Colon (tissue), 2 donors: ENCODE measurements around the gene MAGED2.
"Not testable (repeated sequence)": the region's sequence is repeated elsewhere in the genome, so short reads cannot be mapped to it uniquely, and the experiment has no call there.

Experiments used
- FAIRE-seq: peaks from 2 replicates; lab custom pipeline; 2012; peaks lifted over from hg19 to GRCh38; lab: Jason Lieb, UNC
- donor health status: control.
- donor health status: control.

The MAGED2 gene, protein sequence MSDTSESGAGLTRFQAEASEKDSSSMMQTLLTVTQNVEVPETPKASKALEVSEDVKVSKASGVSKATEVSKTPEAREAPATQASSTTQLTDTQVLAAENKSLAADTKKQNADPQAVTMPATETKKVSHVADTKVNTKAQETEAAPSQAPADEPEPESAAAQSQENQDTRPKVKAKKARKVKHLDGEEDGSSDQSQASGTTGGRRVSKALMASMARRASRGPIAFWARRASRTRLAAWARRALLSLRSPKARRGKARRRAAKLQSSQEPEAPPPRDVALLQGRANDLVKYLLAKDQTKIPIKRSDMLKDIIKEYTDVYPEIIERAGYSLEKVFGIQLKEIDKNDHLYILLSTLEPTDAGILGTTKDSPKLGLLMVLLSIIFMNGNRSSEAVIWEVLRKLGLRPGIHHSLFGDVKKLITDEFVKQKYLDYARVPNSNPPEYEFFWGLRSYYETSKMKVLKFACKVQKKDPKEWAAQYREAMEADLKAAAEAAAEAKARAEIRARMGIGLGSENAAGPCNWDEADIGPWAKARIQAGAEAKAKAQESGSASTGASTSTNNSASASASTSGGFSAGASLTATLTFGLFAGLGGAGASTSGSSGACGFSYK

DNA sequence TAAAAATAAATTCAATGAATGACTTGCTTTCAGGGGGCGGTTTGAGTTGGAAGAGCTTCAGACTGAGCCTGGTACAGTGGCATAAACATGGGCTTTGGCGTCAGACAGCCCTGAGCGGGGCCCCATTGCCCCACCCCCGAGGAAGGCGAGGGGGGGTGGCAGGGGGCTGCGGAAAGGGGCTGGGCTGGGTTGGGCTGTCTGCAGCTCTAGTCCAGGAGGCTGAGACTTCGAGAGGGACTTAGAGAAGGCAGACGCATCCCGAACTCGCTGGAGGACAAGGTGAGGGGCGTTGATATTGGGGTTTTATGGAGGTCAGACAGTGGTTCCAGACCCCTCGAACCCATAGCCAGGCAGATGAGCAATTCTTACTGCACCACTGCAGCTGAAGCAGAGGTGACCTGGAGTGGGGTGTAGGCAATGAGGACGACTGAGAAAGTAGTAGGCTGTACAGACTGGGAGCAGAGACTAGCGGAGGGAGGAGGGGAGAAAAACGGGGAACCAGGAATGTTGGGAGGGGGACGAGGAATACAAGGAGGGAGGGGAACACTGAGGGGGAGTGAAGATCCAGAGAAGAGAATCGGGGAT lies at the start of gene MAGED2:
TSS of gene MAGED2 (plus strand) at position 222 of the 585 bp plus-strand sequence. CDS start 1,587 bp downstream, outside the sequence.
- FAIRE-seq: no peak

DNA sequence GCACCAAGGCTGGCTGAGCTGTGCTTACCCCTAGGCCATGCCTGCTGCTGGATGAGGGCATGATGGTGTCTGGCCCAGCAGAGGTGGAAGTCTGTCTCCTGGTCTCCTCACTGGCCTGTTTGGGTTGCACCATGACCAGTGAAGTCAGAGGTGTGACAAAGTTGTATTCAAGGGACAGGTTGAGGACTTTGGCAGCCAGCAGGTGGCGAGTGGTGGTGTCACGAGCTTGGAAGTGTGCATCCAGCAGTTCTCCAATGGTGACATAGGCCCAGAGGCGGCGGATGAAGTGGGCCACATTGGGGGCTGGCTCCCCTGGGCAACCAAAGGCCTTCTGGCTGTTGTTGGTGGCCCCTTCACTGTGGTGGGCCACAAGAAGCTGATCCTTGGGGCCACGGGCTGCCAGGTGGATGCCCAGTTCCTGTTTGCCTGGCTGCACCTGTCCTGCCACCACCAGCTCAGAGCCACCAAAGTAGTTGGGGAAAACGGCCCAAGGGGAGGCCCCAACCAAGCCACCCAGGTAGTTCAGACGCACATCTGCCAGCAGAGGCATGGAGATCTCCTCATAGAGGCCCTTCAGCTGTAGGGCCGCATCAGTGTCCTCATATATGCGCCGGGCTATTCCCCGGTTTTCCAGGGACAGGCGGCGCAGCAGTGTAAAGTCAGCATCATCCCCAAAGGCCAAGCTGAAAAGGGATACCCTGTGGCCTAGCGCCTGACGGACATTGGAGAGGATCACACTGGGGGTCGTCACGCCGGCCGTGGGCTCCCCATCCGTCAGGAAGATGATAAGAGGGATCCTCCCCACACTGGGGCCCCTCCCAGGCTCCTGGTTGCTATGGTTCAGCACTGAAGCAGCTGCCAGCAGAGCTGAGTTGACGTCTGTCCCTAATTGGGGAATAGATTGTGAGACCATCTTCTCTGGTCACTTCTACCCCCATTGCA lies 49.2 kb upstream of the MAGED2 start:
- no peak for FAIRE-seq

DNA sequence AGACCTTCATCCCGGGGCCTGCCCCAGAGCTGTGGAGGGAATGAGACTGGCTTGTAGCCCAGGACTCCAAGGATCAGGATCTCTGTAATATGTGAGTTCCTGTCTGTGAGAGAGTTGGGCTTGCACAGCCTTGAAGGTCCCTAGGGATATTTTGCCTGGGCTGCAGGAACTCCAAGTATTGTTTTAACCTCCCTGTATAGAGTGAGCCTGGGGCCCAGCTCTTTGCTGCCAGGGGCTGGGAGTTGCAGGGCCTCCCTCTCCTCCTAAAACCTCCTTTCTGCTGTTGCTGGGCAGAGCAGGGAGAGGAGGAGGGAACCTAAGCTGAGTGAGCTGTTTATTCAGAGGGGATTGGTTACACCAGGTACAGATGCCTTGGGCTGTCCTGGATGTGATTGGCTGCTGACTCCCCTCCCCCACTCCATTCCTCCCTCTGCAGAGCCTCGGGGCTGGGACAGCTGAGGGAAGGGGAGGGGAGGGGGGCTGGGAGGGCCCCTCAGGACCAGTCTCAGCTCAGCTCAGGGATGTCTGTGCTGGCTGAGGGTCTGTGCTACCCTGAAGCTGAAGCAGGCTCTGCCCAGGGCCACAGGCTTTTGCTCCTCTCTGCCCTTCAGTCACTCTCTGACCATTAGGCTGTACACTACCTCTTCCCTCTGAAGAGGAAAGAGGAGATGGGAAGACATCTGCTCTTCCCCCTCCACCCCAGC lies 33.0 kb upstream of the MAGED2 start:
- FAIRE-seq: not testable (repeated sequence)

DNA sequence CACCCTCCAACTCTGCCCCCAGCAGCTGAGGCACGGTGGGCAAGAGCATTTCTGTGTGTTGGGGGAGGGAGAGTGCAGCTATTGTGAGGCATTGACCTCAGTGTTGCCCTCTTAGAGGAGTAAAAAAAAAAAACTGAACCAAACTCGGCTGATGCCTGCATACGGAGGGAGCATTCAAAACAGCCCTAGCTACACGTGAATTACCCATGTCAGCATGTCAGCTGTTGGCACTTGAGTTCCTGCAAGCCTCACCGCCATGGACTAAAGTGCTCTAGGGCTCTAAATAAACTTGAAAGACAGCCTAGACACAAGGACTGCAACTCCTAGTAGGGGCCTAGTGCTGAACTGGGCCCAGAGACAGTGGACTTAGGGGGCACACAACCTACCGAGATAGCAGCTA lies 31.5 kb upstream of the MAGED2 start:
- no peak for FAIRE-seq

DNA sequence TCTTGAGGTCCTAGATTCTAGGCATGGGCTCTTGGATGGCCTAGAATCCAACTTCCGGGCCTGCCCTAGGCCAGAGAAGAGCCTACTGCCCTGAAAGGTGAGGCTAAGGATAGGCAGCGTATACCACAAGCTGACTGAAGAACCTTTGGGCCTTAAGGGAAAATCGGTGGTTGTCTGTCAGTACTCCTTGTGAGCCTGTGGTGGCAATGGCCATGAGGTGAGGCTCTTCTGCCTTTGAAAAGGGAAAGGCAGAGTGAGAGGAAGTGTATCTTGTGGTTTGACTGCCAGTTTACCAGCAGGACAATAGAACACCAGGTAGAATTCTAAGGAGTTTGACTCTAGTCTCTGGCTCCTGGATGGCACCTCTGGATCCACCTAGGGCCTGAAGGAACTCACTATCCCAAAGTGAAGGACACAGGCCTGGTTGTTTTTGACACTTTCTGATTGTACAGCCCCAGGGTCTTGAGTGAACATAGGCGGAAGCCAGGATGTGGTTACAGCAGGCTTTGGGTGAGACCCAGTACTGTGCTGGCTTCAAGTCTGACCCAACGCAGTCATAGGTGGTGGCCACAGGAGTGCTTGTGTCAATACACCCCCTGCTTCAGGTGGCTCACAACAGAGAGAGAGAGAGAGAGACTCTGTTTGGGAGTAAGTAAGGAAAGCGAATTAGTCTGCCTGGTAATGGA lies 30.4 kb upstream of the MAGED2 start:
- no peak for FAIRE-seq

DNA sequence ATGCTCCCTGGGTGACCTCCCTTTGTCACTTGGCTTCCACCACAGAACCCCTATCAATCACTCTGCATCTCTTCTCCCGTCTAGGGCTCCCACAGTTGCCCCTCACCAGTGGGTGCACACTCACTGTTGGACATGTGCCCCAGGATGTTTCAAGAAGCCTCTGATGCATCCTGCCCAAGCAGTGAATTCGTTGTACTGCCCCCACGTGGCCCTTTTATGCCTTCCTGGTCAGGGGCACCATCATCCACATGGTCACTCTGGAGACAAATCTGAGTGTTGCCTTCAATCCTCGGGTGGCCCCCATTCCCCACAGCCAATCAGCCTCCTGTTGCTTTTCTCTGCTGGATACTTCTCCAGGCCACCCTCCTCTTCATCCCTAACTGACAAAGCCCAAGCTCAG lies 21.6 kb upstream of the MAGED2 start:
- no peak for FAIRE-seq

DNA sequence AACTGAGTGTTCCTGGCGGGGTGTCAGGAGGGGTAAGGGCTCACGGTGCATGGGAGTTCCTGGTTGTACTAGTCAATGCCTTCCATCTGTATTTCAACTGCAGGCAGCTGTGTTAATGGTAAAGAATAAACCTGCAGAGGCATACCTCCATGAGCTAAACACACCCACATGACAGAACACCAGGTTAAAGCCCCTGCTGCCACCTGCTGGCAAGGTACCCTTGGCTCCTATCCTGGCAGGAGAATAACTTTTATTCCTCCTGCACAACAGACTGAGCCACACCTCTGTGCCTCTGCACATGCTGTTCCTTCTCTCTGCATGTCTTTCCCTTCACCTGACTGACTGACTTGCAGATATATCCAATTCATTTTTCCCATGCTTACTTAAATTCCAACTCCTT lies 20.6 kb upstream of the MAGED2 start:
- no peak for FAIRE-seq

DNA sequence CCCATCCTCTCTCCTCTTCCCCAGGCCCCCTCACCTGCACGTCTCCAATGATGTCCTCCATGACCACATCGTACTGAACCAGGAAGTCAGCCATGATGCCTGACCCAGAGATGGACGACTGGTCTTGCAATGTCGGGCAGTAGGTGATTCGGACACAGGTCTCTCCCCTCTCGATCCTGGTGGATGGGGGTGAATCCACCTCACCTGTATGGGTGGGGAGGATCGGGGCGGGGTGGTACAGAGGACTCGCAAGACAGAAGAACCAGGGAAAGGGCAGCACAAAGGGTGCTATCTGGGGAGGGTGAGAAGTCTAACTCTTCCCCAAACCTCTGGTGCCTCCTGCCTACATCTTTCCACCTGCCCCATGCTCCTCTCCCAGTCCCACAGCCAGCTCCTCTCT lies 19.1 kb upstream of the MAGED2 start:
- FAIRE-seq: no peak

DNA sequence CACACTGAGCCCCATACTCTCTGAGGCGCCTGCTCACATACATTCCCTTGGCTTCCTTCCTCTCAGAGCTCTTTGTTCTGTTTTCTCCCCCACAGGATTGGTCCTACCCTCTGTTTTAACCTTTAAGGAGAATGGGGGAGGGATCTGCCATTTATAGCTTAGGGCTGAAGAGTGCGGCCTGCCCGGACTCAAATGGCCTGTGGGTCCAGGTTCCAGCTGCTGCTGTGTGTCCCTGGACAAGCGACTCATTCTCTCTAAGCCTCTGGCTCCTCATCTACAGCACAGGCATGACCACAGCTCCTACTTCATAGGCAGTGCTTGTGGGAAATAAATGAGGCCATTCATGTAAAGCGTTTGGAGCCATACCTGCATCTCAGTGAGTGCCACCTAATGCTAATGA lies 18.1 kb upstream of the MAGED2 start:
- FAIRE-seq: not testable (repeated sequence)

DNA sequence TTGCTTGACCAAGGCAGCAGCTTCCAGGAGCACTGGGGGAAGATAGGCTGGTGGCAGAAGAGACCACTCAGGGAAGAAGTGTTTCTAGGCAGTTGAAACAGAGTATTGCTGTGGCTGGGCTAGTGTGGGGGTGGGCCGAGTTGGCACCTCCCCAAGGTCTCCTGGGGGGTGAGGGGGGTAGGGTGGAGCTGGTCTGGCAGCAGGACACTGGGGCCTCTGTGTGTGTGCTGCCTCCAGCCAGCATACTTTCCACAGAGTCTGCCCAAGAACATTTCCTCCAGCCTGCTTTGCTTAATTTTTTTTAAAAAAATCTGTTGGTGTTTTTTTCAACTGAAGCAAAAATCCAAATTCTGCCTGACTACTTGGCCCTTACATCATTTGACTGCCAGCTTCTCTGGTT lies 13.5 kb upstream of the MAGED2 start:
- no peak for FAIRE-seq

DNA sequence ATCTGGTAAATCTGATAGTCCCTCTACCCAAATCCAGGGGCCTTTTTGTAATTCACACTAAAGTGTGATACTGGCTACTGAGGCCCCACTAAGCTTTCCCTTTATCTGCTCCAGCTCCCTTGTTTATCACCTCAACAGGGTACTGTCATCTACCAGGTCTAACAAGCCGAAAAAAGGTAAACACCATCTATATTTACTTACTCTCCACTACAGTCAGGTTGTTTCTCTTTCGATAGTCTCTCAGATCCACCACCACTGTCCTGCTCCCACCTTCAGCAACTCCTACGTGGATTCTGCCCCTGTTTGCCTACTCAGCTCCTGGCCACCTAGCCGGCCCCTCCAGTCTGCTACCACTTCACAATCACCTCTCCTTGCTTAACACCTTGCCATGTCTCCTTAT lies 12.8 kb upstream of the MAGED2 start:
- no peak for FAIRE-seq

DNA sequence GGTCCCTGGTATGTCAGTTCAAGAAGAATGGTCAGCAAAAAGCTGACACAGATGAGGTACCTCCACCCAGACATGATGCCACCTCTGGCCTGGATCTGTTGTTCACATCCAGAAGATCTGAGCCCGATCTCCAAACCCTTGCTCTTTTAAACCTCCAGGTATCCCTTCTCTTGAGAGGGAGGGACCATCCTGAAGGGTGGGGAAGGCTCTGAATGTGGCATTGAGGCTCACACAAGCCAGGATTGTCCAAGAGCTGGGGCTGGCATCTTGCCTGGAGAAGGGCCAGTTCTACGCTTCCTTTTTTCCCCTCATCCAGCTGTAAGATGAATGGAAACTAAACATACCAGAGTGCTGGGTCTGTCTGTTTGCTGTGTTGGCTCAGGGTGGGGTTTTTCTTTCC lies 9.4 kb upstream of the MAGED2 start, which contains the start of gene ITIH6:
TSS of gene ITIH6 (minus strand) at position 119 of the 400 bp plus-strand sequence. CDS start at position 74, 45 bp downstream.
- FAIRE-seq: no peak

DNA sequence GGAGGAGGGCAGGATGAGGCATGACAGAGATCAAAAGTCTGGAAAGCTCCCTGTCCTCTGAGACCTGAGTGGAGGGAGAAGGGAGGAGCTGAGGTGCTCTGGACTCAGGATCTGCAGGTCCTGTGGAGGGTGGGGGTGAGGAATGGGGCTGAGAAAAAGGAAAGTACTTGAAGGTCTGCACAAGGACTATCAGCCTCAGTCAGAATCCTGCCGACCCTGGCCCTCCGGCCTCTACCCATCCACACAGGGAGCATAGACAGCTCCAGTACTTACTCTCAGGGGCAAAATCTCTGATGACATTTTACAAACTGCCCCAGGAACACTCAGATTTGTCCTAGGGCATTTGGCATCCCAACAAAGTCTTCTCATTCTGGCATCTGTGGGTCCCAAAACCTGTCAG lies 8.5 kb upstream of the MAGED2 start:
- no peak for FAIRE-seq

DNA sequence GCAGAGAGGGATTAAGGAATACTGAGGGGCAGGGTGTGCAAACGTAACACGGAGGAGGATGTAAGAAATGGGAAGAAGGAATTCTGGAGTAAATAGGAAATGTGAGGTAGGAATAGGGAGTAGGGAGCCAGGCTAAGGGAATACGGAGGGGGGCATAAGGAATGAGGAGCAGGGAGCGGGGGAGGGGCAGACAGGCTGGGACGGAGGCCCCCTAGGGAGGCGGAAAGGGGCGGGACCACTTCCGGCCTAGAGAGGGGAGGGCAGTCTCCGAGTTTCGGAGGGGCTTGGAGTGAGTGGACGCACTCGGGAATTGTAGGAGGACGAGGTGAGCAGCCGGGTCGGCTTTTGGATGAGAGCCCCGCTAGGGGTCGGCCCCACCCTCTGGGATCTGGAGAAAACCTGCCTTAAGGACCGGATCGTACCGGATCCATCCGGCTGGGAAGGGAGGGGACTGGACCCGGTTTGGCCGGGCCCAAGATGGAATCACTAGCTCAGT lies 612 bp downstream of the MAGED2 start:
- no peak for FAIRE-seq

DNA sequence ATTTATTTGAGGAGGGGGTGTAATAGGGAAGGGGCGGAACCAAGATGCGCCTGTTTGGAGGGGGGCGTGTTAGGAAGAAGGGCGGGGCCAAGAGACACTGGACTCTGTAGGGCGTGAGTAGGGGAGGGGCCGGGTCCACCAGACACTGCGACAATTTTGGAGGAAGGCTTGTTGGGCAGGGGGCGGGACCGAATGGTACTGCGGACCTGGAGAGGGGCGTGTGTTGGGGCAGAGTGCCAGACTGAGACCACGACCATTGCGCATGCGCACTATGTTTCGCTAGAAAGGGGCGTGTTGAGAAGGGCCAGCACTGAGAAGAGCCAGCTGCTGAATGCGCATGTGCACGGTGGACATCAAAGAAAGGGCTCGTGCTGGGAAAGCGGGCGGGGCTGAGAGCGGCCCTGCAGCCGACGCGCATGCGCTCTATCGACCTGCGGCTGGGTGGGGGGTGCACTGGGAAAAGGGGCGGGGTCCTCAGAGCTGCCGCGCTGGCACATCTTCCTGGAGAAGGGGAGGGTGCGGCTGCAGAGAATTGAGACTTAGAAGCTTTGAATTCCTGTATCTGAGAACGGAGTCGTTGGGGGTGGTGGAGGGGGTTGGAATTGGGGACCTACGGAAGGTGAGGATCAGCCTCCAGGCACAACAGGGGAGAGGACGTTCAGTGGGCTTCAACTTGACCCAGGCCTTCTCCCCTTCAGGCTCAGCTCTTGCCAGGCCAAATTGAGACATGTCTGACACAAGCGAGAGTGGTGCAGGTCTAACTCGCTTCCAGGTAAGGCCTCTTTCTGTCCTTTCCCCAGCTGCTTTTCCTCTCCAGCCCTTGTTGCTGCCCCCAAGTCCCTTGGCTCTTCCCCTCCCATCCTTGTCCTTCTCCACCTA lies 1.3 kb downstream of the MAGED2 start:
- FAIRE-seq: peak; percentile 86

DNA sequence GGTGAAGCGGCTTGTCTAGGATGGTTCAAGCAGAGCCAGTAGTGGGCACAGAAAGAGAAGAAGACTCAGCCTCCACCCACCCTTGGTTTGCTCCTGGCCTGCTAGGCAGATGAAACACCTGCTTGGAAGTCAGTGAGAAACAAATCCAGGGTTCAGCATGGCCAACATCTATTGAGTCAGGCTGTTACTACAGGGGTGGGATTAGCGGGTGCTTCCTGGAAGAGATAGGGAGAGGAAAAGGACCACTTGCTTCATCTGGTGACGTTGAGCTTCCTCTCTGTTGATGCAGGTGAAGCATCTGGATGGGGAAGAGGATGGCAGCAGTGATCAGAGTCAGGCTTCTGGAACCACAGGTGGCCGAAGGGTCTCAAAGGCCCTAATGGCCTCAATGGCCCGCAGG lies 3.0 kb downstream of the MAGED2 start:
- no peak for FAIRE-seq

DNA sequence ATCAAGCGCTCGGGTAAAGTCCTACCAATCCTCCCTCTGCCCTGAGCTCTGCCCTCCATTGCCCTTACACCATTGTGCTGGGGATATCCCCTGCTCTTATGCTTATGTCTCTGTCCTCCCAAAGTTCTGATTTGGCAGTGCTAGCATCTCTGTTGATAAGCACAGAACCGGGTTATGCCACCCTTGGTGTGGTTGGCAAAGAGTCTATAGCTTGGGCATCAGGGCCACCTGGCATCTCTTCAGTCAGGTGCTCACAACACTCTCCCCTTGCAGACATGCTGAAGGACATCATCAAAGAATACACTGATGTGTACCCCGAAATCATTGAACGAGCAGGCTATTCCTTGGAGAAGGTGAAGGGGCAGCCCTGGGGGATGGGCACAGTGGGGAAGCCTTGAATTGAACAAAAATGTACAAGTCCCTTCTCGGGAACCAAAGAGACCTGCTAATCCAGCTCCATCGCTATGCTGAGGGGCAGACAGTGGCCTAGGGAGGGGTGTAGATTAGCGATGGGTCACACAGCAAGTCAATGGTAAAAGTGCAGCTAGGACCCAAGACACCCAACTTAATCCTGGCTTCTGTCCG lies 3.8 kb downstream of the MAGED2 start:
- FAIRE-seq: no peak

DNA sequence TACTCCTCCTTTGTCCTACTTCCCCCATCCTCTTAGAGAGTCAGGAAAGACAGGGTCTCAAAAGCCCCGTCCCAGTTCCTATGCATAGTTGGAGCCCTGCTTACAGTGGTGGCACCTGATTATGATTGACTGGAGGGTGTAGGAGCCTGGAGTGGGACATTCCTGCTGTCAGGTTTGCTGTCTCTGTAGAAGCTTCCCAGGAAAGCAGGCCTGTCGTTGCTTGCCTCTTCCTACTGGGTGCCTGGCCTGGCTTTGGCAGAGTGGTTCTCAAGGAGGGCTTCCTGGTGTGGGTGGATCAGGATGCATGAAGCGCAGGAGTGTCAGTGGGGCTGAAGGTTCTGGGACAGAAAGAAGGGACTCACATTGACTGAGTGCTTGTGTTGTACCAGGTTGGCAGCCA lies 4.8 kb downstream of the MAGED2 start:
- no peak for FAIRE-seq

DNA sequence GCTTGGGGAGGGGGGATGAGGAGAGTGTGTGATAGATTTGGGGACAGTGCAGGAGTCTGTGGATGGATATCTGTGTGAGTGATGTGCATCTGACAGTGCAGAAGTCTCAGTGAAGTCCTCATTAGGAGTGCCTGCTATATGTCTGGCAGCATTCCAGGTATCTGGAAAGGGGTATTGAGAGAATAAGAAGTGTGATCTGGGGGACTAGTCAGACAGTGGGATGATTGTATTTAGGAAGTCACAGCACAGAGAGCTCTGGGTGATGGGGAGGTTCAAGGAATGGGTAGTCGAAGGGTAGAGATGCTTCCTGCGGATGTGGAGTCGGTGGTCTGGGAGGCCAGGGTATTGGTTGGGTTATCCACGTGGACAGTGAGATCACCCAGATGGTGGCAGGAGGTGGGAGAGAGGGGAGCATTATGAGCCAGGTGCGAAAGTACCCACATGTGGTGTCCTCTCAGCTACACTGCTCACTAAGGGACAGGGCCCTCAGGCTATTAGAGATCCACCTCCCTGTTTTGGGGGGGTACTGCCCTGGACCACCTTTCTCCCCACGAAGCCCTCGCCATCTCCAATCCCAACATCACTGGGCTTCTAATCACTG lies 9.8 kb downstream of the MAGED2 start:
- no peak for FAIRE-seq
